Fibroblast of lung (primary cell): ENCODE results near the gene CFAP74.

Experiments used
- CTCF ChIP-seq, 2 donors: IDR thresholded peaks in 1 of 2; conservative IDR thresholded peaks in 1 of 2; 1 replicate in 1 of 2; 2 replicates in 1 of 2; pipeline ENCODE4 v1.5.1; 2011 to 2012; ENCODE audit warnings: low read length in 2 of 2, control low read depth in 1 of 2, inconsistent platforms in 1 of 2, low read depth in 1 of 2, mild to moderate bottlenecking in 1 of 2
- EZH2 ChIP-seq: IDR thresholded peaks from 2 replicates; pipeline ENCODE4 v1.5.1; 2012; ENCODE audit warnings: low read length, control low read depth, mild to moderate bottlenecking; ENCODE audit errors: missing control alignments

- TF ChIP-seq CTCF (conservative IDR thresholded peaks at IDR 0.05 in 1 of 2, IDR thresholded peaks at IDR 0.05 in 1 of 2; ENCODE audit: low read depth in 1 of 2, low read length in 2 of 2), result no peak
- TF ChIP-seq EZH2, result no peak
Observed at GRCh38 chr1:1996207-1996651, 7.4 kb downstream of the CFAP74 start.
